Measurements from ENCODE around the gene CTNNA2.

DNA sequence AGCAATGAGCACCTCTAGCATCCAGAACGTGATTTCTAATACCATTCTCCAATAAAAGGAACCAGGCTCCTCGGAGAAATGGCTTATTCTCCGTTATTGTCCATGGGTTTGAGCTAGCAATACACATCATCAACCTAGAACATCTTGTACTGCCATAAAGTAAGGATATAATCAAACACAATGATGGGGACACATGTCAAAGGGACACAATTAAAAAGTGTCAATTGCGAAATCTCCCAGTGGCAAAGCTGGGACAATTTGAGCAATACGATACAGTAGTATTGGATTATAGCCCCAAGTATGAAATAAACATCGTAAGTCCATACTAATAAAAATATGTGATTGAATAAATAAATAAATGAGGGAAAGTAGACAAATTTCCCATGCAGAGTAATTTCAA lies 108.4 kb downstream of the CTNNA2 start:
- TF ChIP-seq NFIC (IDR thresholded peaks at IDR 0.05) = no peak
- TF ChIP-seq, protein P1, sequence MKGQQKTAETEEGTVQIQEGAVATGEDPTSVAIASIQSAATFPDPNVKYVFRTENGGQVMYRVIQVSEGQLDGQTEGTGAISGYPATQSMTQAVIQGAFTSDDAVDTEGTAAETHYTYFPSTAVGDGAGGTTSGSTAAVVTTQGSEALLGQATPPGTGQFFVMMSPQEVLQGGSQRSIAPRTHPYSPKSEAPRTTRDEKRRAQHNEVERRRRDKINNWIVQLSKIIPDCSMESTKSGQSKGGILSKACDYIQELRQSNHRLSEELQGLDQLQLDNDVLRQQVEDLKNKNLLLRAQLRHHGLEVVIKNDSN (IDR thresholded peaks at IDR 0.05) = no peak
- TF ChIP-seq, protein P2, sequence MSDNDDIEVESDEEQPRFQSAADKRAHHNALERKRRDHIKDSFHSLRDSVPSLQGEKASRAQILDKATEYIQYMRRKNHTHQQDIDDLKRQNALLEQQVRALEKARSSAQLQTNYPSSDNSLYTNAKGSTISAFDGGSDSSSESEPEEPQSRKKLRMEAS (IDR thresholded peaks at IDR 0.05) = no peak
- TF ChIP-seq TAF1 (IDR thresholded peaks at IDR 0.05; ENCODE audit: low read depth) = no peak
- TF ChIP-seq RAD21 (IDR thresholded peaks at IDR 0.05; ENCODE audit: low read depth) = no peak
- no peak for TF ChIP-seq CEBPB (IDR thresholded peaks at IDR 0.05)
- no peak for TF ChIP-seq TEAD4 (IDR thresholded peaks at IDR 0.05)
- TF ChIP-seq EP300 (IDR thresholded peaks at IDR 0.05; ENCODE audit: borderline replicate concordance) = no peak
- no peak for TF ChIP-seq TCF12 (IDR thresholded peaks at IDR 0.05; ENCODE audit: low read depth)
- TF ChIP-seq EGR1 (IDR thresholded peaks at IDR 0.05) = no peak
- TF ChIP-seq, protein P3, sequence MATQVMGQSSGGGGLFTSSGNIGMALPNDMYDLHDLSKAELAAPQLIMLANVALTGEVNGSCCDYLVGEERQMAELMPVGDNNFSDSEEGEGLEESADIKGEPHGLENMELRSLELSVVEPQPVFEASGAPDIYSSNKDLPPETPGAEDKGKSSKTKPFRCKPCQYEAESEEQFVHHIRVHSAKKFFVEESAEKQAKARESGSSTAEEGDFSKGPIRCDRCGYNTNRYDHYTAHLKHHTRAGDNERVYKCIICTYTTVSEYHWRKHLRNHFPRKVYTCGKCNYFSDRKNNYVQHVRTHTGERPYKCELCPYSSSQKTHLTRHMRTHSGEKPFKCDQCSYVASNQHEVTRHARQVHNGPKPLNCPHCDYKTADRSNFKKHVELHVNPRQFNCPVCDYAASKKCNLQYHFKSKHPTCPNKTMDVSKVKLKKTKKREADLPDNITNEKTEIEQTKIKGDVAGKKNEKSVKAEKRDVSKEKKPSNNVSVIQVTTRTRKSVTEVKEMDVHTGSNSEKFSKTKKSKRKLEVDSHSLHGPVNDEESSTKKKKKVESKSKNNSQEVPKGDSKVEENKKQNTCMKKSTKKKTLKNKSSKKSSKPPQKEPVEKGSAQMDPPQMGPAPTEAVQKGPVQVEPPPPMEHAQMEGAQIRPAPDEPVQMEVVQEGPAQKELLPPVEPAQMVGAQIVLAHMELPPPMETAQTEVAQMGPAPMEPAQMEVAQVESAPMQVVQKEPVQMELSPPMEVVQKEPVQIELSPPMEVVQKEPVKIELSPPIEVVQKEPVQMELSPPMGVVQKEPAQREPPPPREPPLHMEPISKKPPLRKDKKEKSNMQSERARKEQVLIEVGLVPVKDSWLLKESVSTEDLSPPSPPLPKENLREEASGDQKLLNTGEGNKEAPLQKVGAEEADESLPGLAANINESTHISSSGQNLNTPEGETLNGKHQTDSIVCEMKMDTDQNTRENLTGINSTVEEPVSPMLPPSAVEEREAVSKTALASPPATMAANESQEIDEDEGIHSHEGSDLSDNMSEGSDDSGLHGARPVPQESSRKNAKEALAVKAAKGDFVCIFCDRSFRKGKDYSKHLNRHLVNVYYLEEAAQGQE (IDR thresholded peaks at IDR 0.05; ENCODE audit: low read depth) = no peak
- no peak for TF ChIP-seq YY1 (IDR thresholded peaks at IDR 0.05; ENCODE audit: low read depth)
- TF ChIP-seq ZBTB7A (IDR thresholded peaks at IDR 0.05; ENCODE audit: low read depth) = no peak
- TF ChIP-seq FOXM1 (IDR thresholded peaks at IDR 0.05; ENCODE audit: borderline replicate concordance, low read depth) = no peak
